Ovary (tissue), 3 donors: Measurements from ENCODE around the gene RPUSD2.

ENCODE experiments used
- POLR2A ChIP-seq: fragments of 450-650 bp; IDR thresholded peaks from one replicate; pipeline ENCODE4 v1.6.1; 2017; ENCODE audit warnings: antibody characterized with exemption, mild to moderate bottlenecking, moderate library complexity
- TF ChIP-seq, protein P1 (sequence below), 3 donors: fragments of 450-650 bp in 2 of 3; fragments of 200-600 bp in 1 of 3; IDR thresholded peaks; one replicate each; pipeline versions ENCODE4 v1.5.1 to v1.8.0; 2016 to 2022; ENCODE audit warnings: antibody characterized with exemption in 3 of 3, mild to moderate bottlenecking in 1 of 3
- donor health status: DM: no; HTN: no; CAD: no.

DNA sequence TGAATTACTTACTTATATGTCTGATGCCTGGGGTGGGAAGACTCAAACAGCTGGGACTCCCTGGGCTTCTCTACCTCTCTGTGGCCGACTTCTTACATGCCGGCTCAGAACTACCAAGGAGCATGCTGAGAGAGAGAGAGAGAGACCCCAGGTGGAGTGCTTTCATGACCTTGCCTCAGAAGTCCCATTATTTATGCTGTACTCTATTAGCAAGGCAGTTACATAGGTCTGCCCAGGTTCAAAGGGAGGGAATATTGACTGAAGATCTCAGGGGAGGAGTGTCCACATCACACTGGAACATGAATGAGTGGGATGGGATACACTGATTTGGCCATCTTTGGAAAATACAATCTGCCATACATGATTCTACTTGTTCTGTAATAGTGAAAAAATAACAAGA, 20.5 kb upstream of the RPUSD2 start:
- TF ChIP-seq, protein P1, sequence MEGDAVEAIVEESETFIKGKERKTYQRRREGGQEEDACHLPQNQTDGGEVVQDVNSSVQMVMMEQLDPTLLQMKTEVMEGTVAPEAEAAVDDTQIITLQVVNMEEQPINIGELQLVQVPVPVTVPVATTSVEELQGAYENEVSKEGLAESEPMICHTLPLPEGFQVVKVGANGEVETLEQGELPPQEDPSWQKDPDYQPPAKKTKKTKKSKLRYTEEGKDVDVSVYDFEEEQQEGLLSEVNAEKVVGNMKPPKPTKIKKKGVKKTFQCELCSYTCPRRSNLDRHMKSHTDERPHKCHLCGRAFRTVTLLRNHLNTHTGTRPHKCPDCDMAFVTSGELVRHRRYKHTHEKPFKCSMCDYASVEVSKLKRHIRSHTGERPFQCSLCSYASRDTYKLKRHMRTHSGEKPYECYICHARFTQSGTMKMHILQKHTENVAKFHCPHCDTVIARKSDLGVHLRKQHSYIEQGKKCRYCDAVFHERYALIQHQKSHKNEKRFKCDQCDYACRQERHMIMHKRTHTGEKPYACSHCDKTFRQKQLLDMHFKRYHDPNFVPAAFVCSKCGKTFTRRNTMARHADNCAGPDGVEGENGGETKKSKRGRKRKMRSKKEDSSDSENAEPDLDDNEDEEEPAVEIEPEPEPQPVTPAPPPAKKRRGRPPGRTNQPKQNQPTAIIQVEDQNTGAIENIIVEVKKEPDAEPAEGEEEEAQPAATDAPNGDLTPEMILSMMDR (IDR thresholded peaks at IDR 0.05) = no peak
- no peak for TF ChIP-seq POLR2A
